Measurements from ENCODE around the gene VAPB.

Gene VAPB

DNA sequence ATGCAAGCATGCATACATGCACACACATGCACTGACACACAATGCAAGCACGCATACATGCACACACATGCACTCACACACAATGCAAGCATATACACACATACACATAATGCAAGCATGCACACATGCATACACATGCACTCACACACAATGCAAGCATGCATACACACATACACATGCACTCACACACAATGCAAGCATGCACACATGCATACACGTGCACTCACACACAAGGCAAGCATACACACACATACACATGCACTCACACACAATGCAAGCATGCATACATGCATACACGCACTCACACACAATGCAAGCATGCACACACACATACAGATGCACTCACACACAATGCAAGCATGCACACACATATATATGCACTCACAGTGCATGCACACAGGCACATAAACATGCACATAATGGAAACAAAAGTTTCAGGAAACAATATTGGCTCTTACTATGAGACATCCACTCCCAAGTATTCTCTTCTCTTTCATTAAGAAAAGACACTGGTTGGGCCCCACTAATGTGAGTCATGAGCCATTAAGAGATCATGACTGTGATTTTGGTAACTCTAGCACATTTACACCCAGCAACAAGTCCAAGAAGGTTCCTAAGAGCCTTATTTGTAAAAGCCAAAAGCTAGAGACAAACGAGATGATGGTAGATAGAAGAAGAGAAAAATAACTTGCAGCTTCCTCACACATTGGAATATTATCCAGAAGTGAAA is 103.9 kb downstream of the VAPB start:
- TF ChIP-seq, protein P1, sequence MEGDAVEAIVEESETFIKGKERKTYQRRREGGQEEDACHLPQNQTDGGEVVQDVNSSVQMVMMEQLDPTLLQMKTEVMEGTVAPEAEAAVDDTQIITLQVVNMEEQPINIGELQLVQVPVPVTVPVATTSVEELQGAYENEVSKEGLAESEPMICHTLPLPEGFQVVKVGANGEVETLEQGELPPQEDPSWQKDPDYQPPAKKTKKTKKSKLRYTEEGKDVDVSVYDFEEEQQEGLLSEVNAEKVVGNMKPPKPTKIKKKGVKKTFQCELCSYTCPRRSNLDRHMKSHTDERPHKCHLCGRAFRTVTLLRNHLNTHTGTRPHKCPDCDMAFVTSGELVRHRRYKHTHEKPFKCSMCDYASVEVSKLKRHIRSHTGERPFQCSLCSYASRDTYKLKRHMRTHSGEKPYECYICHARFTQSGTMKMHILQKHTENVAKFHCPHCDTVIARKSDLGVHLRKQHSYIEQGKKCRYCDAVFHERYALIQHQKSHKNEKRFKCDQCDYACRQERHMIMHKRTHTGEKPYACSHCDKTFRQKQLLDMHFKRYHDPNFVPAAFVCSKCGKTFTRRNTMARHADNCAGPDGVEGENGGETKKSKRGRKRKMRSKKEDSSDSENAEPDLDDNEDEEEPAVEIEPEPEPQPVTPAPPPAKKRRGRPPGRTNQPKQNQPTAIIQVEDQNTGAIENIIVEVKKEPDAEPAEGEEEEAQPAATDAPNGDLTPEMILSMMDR (IDR thresholded peaks at IDR 0.05): no peak
- Mint-ChIP-seq H3K27ac (no peak overlapping the region), H3K27me3 (ENCODE audit: low read depth, poor library complexity) (peaks cover 4% of the 10 kb centered on the region)

DNA sequence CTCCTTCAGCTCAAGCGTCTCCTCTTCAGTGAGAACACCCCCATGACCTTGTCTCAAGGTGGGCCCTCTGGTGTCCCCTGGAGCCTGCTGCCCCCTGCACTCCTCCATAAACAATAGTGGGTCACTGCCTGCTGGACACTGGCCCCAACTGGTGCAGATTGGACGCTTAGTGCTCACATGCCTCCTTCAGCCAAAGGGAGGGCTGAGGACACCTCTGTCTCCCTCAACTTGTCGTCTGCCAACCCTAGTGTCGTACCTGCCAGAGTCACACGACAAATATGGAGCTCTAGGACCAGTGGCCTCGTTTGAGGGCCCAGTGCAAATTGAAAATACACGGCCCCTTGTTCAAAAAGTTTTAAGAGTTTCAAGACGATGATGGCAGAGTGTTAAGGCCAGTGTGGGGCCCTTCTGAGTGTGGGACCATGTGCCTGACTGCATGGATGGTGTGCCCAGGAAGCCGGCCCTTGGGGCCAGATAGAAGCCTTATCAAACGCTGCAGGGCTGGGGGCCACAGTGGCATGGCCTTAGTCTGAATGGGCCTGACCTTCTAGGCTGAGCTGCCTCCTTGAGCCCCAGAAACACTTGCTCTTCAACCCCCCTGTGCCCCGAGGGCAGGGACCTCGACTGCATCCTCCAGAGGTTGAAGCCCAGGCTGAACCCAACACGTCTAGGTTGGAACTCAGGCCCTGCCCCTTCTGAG is 106.0 kb downstream of the VAPB start:
- H3K9me3 Mint-ChIP-seq: peaks cover 11% of the 10 kb centered on the region
- no peak overlapping the region for H3K4me3 Mint-ChIP-seq
- no peak for DNase-seq
- H3K36me3 Mint-ChIP-seq (ENCODE audit: low read depth): no peaks in the 10 kb centered on the region
- peaks cover 16% of the 10 kb centered on the region for H3K27me3 Mint-ChIP-seq (ENCODE audit: low read depth, poor library complexity)
- H3K4me1 Mint-ChIP-seq: peaks cover 14% of the 10 kb centered on the region
- H3K27ac Mint-ChIP-seq: no peak overlapping the region
- TF ChIP-seq, protein P1 (IDR thresholded peaks at IDR 0.05): no peak

More for the DNA sequence above, 103.9 kb downstream of the VAPB start:
- no peak for DNase-seq
- H3K4me1 Mint-ChIP-seq: peaks cover 14% of the 10 kb centered on the region
- H3K4me3 Mint-ChIP-seq: no peak overlapping the region
- peaks cover 25% of the 10 kb centered on the region for H3K9me3 Mint-ChIP-seq
- H3K36me3 Mint-ChIP-seq (ENCODE audit: low read depth): peaks cover 7% of the 10 kb centered on the region

DNA sequence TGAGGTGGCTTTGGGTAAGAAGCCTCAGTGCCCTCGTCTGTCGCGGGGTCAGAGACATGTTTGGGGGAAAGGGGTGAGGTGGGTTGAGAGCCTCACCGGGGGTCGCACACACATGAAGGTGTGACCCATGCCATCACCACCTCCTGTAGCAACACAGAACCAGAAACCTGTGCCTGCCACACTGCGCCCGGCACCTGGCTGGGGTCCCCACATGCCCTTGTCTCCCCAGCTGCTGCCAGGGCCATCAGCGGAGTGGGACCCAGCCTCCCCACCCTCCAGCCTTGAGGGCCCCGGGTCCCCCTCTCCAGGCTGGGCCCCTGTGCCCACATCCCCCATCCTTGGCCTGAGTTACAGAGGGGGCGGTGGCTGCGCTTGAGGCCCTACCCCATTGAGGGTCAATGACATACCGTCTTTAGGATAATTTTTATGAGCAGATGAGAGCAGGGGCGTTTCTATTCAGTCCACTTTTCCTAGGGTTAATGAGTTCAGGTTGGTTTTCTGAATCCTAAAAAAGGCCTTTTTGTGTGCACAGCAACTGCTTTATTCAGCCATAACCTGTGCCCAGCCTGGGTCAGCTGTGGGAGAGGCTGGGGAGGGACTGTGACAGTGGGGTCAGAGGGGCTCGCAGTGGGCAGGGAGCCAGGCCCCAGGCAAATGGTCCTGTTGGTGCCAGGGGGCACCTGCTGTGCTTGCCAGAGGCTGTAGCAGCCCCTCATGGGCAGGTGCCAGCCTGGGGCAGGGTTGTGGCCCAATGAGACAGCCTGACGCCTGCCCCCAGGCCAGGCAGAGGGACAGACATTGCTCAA is 106.8 kb downstream of the VAPB start:
- peaks cover 11% of the 10 kb centered on the region for H3K9me3 Mint-ChIP-seq
- peaks cover 7% of the 10 kb centered on the region for H3K4me1 Mint-ChIP-seq
- TF ChIP-seq, protein P1 (IDR thresholded peaks at IDR 0.05): no peak
- H3K27me3 Mint-ChIP-seq (ENCODE audit: low read depth, poor library complexity): peaks cover 16% of the 10 kb centered on the region
- H3K27ac Mint-ChIP-seq: no peak overlapping the region
- H3K36me3 Mint-ChIP-seq (ENCODE audit: low read depth): no peaks in the 10 kb centered on the region
- DNase-seq: no peak
- H3K4me3 Mint-ChIP-seq: no peak overlapping the region

DNA sequence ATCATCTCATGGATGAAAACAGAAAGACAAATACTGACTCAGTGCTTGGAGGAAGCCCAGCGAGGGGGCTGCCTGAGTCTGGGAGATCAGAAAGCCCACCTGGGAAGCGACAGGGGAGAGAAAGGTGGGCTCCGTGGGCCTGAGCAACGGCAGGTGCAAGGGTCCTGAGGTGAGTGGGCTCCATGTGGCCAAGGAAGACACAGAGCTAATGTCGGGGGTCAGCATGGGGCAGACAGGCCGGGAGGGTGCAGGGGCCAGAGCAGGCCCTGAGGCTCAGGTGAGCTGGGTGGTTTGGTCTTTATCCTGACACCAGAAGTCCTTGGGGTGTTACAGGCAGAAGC is 107.4 kb downstream of the VAPB start:
- peaks cover 17% of the 10 kb centered on the region for H3K27me3 Mint-ChIP-seq (ENCODE audit: low read depth, poor library complexity)
- H3K4me3 Mint-ChIP-seq: peak overlapping the region; percentile 31
- TF ChIP-seq, protein P1 (IDR thresholded peaks at IDR 0.05): no peak
- H3K4me1 Mint-ChIP-seq: peaks cover 7% of the 10 kb centered on the region
- DNase-seq: no peak
- no peaks in the 10 kb centered on the region for H3K36me3 Mint-ChIP-seq (ENCODE audit: low read depth)
- H3K9me3 Mint-ChIP-seq: peaks cover 12% of the 10 kb centered on the region
- no peak overlapping the region for H3K27ac Mint-ChIP-seq

DNA sequence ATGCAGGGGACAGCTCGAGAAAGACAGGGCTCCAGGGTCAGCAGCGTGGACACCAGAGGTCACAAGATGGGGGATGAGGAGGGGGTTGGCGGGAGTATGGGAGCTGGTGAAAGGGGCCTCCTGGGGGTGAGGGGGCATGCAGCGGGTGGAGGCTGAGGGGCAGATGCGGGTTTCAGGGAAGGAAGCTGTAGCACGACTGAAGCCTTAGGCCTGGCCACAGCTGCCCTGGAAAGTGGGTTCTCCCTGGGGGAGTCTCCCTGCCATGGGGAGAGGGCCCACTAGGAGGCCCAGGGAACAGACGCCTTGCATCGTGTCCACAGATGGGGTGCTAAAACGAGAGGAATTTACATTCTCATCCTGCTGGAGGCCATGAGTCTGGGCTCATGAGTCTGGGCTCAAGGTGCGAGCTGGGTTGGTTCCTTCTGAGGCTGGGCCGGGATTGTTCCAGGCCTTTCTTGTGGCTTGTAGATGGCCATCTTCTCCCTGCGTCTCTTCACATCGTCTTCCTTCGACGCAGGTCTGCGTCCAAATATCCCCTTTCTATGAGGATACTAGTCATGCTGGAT is 108.1 kb downstream of the VAPB start:
- H3K9me3 Mint-ChIP-seq: peaks cover 20% of the 10 kb centered on the region
- H3K4me3 Mint-ChIP-seq: no peak overlapping the region
- peaks cover 20% of the 10 kb centered on the region for H3K27me3 Mint-ChIP-seq (ENCODE audit: low read depth, poor library complexity)
- H3K27ac Mint-ChIP-seq: no peak overlapping the region
- H3K4me1 Mint-ChIP-seq: peaks cover 7% of the 10 kb centered on the region
- H3K36me3 Mint-ChIP-seq (ENCODE audit: low read depth): no peaks in the 10 kb centered on the region
- no peak for DNase-seq
- TF ChIP-seq, protein P1 (IDR thresholded peaks at IDR 0.05): no peak
